ENCODE results near the gene DCLK1.

The DCLK1 gene

GRCh38 chr13:35732565-35732964 lies 398.6 kb downstream of the DCLK1 start:
- no peak overlapping the region for H3K4me3 ChIP-seq (ENCODE audit: low read depth, low read length)
- no peak for DNase-seq (ENCODE audit: low read depth)
- TF ChIP-seq, protein P1, sequence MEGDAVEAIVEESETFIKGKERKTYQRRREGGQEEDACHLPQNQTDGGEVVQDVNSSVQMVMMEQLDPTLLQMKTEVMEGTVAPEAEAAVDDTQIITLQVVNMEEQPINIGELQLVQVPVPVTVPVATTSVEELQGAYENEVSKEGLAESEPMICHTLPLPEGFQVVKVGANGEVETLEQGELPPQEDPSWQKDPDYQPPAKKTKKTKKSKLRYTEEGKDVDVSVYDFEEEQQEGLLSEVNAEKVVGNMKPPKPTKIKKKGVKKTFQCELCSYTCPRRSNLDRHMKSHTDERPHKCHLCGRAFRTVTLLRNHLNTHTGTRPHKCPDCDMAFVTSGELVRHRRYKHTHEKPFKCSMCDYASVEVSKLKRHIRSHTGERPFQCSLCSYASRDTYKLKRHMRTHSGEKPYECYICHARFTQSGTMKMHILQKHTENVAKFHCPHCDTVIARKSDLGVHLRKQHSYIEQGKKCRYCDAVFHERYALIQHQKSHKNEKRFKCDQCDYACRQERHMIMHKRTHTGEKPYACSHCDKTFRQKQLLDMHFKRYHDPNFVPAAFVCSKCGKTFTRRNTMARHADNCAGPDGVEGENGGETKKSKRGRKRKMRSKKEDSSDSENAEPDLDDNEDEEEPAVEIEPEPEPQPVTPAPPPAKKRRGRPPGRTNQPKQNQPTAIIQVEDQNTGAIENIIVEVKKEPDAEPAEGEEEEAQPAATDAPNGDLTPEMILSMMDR (conservative IDR thresholded peaks at IDR 0.05; ENCODE audit: low read depth, low read length) = no peak

- DNase-seq (ENCODE audit: low read depth) = no peak
- H3K4me3 ChIP-seq (ENCODE audit: low read depth, low read length) = no peak overlapping the region
- TF ChIP-seq, protein P1 (conservative IDR thresholded peaks at IDR 0.05; ENCODE audit: low read depth, low read length) = no peak
These were observed 399.7 kb downstream of the DCLK1 start for GRCh38 chr13:35731471-35731870.

DNA sequence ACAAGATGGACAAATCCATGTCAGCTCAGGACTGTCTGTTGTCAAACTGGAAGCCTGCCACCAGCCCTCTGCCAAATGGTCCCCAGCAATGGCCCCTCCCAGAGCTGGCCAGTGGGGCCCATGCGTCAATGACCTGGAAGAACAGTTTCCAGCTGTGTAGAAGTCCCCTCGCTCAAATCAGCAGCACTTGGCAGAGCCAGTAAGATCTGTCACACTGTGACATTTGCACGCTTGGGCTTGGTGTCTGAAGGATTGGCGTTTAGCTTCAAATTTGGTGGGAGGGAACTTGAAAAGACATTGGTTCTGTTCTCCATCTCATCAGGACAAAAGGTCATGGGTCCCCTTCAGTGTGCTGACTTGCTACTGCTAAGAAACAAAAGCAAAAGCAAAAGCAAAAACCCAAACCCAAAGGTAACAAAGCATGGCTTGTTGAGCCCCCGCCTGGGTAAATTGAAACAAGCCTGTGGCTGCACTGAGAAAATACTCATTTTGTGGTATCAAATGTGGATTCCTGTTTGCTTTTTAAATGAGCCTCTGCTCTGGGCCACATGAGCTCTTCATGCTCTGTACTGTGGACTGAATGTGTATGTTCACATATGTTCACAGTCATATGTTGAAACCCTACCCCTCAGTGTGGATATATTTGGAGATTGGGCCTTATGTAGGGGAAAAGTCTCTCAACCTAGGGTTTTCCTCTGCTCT lies 401.1 kb downstream of the DCLK1 start:
- DNase-seq (ENCODE audit: low read depth) = peak; percentile 10
- H3K4me3 ChIP-seq (ENCODE audit: low read depth, low read length) = no peak overlapping the region
- TF ChIP-seq, protein P1 (conservative IDR thresholded peaks at IDR 0.05; ENCODE audit: low read depth, low read length) = no peak

DNA sequence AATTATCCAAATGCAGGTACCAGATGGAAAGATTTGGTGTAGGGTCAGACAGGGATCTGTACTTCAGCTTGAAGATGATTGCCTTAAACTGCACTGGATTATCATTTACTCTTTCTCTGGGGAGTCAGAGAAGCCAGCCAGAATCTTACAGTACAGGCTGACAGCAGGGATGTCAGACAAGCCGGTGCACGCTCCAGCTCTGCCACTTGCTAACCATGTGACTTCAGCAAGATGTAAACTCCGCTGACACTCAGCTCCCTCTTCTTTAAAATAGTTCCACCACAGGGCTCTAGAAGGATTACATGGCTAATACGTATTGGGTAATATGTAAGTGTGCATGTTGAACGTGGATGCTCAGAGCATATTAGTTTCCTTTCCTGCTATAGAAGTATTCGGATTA lies 403.3 kb downstream of the DCLK1 start:
- DNase-seq (ENCODE audit: low read depth) = no peak
- TF ChIP-seq, protein P1 (conservative IDR thresholded peaks at IDR 0.05; ENCODE audit: low read depth, low read length) = no peak
- no peak overlapping the region for H3K4me3 ChIP-seq (ENCODE audit: low read depth, low read length)

DNA sequence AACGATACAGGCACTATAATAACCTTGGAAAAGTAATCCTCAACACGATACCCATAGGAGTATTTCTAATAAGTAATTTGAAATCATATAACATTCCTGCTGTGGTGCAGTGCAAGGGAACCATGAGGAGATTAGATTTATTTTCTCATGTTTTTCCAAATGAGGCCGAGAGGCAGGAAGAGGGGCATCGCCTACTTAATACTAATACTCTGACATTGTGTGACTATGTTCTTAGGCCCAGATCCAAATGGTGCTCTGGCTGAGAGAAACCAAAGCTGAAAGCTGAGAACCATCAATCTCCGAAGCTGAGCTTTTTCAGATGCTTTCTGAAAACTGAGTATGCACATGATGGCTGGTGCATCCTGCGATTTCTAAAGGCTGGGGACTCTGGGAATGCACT lies 406.7 kb downstream of the DCLK1 start:
- TF ChIP-seq, protein P1 (conservative IDR thresholded peaks at IDR 0.05; ENCODE audit: low read depth, low read length) = no peak
- DNase-seq (ENCODE audit: low read depth) = peak; percentile 29
- H3K4me3 ChIP-seq (ENCODE audit: low read depth, low read length) = no peak overlapping the region

DNA sequence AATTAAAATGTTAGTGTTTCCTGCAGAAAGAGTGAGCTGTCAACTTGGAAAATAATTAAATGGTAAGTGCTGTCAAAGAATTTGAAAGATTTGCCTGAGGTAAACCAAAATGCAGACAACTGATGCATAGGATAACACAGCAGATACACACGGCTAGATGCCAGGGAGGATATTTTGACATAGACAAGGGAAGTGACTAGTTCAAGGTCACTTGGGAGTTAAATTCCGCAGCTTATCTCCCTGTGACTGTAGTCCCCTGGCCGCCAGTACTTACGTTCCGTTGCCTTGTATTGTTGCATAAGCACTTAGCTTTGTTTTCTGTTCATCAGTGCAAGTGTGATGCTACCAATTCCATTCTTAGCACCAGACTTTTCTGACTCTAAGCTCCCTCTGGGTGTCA lies 407.4 kb downstream of the DCLK1 start:
- TF ChIP-seq, protein P1 (conservative IDR thresholded peaks at IDR 0.05; ENCODE audit: low read depth, low read length) = no peak
- no peak overlapping the region for H3K4me3 ChIP-seq (ENCODE audit: low read depth, low read length)
- peak; percentile 56 for DNase-seq (ENCODE audit: low read depth)

DNA sequence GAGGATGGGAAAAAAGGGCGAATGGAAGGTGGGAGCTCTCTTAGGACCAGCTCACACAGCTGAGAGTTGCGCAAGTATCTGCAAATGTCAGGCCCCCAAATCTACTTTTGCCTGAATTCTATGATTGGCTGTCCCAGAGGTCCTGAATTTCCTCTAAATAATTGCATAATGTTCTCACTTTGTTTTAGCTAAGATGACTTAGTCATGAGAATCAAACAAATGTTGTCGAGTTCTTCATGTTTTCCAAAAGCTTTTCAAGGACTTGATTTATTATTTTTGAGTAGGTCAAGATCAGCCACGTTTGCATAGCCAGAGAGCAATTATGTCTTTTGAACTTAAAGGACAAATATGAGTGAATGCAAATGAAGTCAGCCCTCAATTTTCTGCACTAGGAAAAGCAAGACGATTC lies 408.1 kb downstream of the DCLK1 start:
- H3K4me3 ChIP-seq (ENCODE audit: low read depth, low read length) = no peak overlapping the region
- peak; percentile 22 for DNase-seq (ENCODE audit: low read depth)
- TF ChIP-seq, protein P1 (conservative IDR thresholded peaks at IDR 0.05; ENCODE audit: low read depth, low read length) = no peak
